ENCODE measurements around the gene DAPK2.

Gene DAPK2

GRCh38 chr15:63857461-63857856, 188.8 kb downstream of the DAPK2 start:
- no peak for FAIRE-seq
